DOHH2 (cell line): ENCODE measurements around the gene CCDC190.

Experiments used
- H3F3A ChIP-seq: fragments of 200-600 bp; sonication (generic), shearing (Covaris generic); 2 replicates; pipeline ENCODE4 v1.6.0; 2016; ENCODE audit warnings: antibody characterized with exemption, mild to moderate bottlenecking; ENCODE audit not compliant: control insufficient read depth, insufficient read depth
- H3K27ac ChIP-seq: fragments of 200-600 bp; sonication (generic); 2 replicates; pipeline ENCODE4 v1.5.1; 2014; ENCODE audit warnings: low read depth, mild to moderate bottlenecking, low read length, moderate library complexity
- H3K27me3 ChIP-seq: fragments of 200-600 bp; sonication (generic); 2 replicates; pipeline ENCODE4 v1.6.1; 2014; ENCODE audit warnings: mild to moderate bottlenecking, low read length, mixed read lengths; ENCODE audit not compliant: control insufficient read depth
- H3K36me3 ChIP-seq: fragments of 200-600 bp; sonication (generic); 2 replicates; pipeline ENCODE4 v1.6.1; 2014; ENCODE audit warnings: mild to moderate bottlenecking, low read length, moderate library complexity, mixed read lengths; ENCODE audit not compliant: control insufficient read depth
- H3K4me1 ChIP-seq: fragments of 200-600 bp; sonication (generic); 2 replicates; pipeline ENCODE4 v1.6.1; 2014; ENCODE audit warnings: mild to moderate bottlenecking, low read length, mixed read lengths; ENCODE audit not compliant: control insufficient read depth
- H3K4me2 ChIP-seq: fragments of 200-600 bp; sonication (generic); 2 replicates; pipeline ENCODE4 v1.6.0; 2014; ENCODE audit warnings: mild to moderate bottlenecking, low read length, moderate library complexity
- H3K4me3 ChIP-seq: fragments of 200-600 bp; sonication (generic); 2 replicates; pipeline ENCODE4 v1.5.1; 2014; ENCODE audit warnings: mild to moderate bottlenecking, low read length, mixed read lengths
- H3K79me2 ChIP-seq: fragments of 200-600 bp; sonication (generic); 2 replicates; pipeline ENCODE4 v1.6.1; 2014; ENCODE audit warnings: mild to moderate bottlenecking, low read length, mixed read lengths; ENCODE audit not compliant: control insufficient read depth
- H3K9me2 ChIP-seq: fragments of 200-600 bp; sonication (generic); replicated peaks from 2 replicates; pipeline ENCODE4 v1.6.1; 2014; ENCODE audit warnings: mild to moderate bottlenecking, low read length, mixed read lengths; ENCODE audit not compliant: control insufficient read depth
- H3K9me3 ChIP-seq: fragments of 200-600 bp; sonication (generic); 2 replicates; pipeline ENCODE4 v1.6.1; 2014; ENCODE audit warnings: antibody characterized with exemption, low read length, mixed read lengths; ENCODE audit not compliant: control insufficient read depth, insufficient read depth
- H4K20me1 ChIP-seq: fragments of 200-600 bp; sonication (generic); 2 replicates; pipeline ENCODE4 v1.6.0; 2014; ENCODE audit warnings: low read depth, mild to moderate bottlenecking, antibody characterized with exemption, low read length, moderate library complexity; ENCODE audit not compliant: control insufficient read depth, insufficient read depth
- EZH2phosphoT487 ChIP-seq: fragments of 200-600 bp; sonication (generic); IDR thresholded peaks from 2 replicates; pipeline ENCODE4 v1.6.1; 2017; ENCODE audit warnings: borderline replicate concordance, mild to moderate bottlenecking, antibody characterized with exemption, low read length, moderate library complexity, mixed read lengths
- TF ChIP-seq, protein P1 (sequence below): fragments of 200-600 bp; sonication (generic); IDR thresholded peaks from one replicate; pipeline ENCODE4 v1.5.1; 2014; ENCODE audit warnings: antibody characterized with exemption, mild to moderate bottlenecking, low read depth, low read length; ENCODE audit not compliant: poor library complexity, severe bottlenecking

CCDC190 gene

DNA sequence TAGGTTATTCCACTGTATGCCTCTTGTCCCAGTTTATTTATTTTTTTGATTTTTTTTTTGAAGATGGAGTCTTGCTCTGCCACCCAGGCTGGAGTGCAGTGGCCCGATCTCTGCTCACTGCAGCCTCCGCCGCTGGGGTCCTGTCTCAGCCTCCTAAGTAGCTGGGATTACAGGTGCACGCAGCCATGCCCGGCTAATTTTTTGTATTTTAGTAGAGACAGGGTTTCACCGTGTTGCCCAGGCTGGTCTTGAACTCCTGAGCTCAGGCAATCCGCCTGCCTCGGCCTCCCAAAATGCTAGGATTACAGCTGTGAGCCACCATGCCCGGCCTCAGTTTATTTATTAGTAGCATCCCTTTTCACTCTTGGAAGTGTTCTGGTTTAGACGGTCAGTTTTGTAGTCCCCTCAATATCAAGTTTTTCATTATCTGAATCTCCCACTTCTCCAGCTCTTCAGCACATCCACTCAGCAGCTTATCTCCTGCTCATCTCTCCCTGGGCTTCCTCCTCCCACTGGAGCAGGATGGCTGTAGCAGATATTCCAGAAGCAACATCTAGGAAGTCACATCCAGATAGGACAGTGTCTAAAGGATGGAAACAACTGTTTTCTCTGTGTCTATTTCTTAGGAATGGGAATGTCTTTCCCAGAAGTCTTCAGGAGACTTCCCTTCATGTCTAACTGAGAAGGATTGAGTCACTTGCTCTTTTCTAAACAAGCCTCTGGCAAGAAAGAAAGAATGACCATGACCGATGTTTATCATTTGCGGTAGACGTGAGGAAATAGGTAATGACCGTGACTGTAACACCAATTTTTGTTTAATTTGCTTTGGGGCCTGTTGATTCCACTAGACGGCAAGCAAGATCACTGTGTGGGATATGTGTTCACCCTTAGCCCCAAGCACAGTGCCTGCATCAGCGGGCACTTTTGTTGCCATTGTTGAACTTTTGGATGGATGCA, 14.4 kb downstream of the CCDC190 start:
- H3K36me3 ChIP-seq, result no peaks in the 10 kb centered on the region
- H3K79me2 ChIP-seq, result no peaks in the 10 kb centered on the region
- H3K4me3 ChIP-seq, result no peak overlapping the region
- H3K27ac ChIP-seq, result no peak overlapping the region
- peaks cover 3% of the 10 kb centered on the region; the same call in 1 of the 2 replicates for H3K27me3 ChIP-seq
- no peaks in the 10 kb centered on the region for H4K20me1 ChIP-seq
- H3K9me3 ChIP-seq, result no peaks in the 10 kb centered on the region
- no peaks in the 10 kb centered on the region for H3K9me2 ChIP-seq
- H3K4me2 ChIP-seq, result no peak overlapping the region
- TF ChIP-seq EZH2phosphoT487, result no peak
- TF ChIP-seq, protein P1, sequence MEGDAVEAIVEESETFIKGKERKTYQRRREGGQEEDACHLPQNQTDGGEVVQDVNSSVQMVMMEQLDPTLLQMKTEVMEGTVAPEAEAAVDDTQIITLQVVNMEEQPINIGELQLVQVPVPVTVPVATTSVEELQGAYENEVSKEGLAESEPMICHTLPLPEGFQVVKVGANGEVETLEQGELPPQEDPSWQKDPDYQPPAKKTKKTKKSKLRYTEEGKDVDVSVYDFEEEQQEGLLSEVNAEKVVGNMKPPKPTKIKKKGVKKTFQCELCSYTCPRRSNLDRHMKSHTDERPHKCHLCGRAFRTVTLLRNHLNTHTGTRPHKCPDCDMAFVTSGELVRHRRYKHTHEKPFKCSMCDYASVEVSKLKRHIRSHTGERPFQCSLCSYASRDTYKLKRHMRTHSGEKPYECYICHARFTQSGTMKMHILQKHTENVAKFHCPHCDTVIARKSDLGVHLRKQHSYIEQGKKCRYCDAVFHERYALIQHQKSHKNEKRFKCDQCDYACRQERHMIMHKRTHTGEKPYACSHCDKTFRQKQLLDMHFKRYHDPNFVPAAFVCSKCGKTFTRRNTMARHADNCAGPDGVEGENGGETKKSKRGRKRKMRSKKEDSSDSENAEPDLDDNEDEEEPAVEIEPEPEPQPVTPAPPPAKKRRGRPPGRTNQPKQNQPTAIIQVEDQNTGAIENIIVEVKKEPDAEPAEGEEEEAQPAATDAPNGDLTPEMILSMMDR, result no peak
- no peaks in the 10 kb centered on the region for H3K4me1 ChIP-seq
- no peaks in the 10 kb centered on the region for H3F3A ChIP-seq

DNA sequence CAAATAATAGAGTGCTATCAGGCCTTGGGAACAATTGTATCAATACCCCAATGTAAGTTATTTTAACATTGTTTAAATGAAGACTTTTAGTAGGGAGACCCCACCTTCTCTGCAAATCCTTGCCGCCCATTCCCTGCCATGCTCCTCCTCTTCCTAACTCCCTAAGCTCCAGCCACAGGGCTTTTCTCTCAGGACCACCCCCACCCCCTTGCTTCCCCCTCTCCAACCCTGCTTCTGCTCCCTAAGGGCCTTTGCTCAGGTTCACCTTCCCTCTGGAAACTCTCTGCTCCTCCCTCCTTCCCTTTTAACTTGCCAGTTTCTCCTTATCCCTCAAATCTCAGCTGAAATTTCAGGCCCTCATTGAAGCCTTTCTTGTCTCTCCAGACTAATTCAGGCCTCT, 16.8 kb downstream of the CCDC190 start:
- Histone ChIP-seq H3K4me2 (no peak overlapping the region), H3K36me3 (no peaks in the 10 kb centered on the region), H3K79me2 (no peaks in the 10 kb centered on the region), H3K27ac (no peak overlapping the region), H4K20me1 (no peaks in the 10 kb centered on the region), H3K4me3 (no peak overlapping the region), H3K9me3 (no peaks in the 10 kb centered on the region), H3K27me3 (peaks cover 3% of the 10 kb centered on the region; the same call in 1 of the 2 replicates), H3K4me1 (no peaks in the 10 kb centered on the region), H3F3A (no peaks in the 10 kb centered on the region), H3K9me2 (no peaks in the 10 kb centered on the region)
- no peak for TF ChIP-seq EZH2phosphoT487
- TF ChIP-seq, protein P1, result no peak

DNA sequence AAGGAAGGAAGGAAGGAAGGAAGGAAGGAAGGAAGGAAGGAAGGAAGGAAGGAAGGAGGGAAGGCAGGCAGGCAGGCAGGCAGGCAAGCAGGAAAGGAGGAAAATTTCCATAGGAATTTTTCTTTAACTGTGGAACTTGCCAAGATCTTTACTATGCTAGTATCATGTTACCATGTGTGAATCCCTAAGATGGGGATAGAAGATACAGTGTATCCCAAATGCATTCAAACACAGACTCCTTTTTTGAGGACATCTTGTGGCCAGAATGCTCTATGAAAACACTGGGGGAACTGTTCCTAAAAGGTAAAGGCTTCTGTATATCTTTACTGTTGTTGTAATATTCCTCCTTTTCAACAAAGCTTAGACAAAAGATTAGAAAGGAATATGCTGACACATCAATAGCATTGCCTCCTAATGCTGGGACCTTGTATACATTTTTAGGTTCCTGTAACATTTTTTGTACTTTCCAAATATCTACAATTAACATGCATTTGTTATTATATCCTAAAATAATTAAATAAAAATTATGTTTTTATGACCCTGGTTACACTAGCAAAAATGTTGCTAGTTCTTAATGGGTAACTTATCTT, 20.6 kb downstream of the CCDC190 start:
- Histone ChIP-seq H3K4me2 (no peak overlapping the region), H4K20me1 (no peaks in the 10 kb centered on the region), H3K36me3 (no peaks in the 10 kb centered on the region), H3K4me3 (no peak overlapping the region), H3K9me3 (0 out of 2 replicates have a peak, but pooled peaks cover 3% of the 10 kb centered on the region), H3K27ac (no peak overlapping the region), H3K4me1 (no peaks in the 10 kb centered on the region), H3K9me2 (no peaks in the 10 kb centered on the region), H3K79me2 (no peaks in the 10 kb centered on the region), H3K27me3 (no peaks in the 10 kb centered on the region), H3F3A (no peaks in the 10 kb centered on the region)
- TF ChIP-seq, protein P1, result no peak
- TF ChIP-seq EZH2phosphoT487, result no peak
